SK-N-SH (cell line): ENCODE results near the gene CENPVL3.

Experiments used
- NFIC ChIP-seq: IDR thresholded peaks from 2 replicates; pipeline ENCODE4 v1.4.0; 2012; ENCODE audit warnings: borderline replicate concordance
- POLR2AphosphoS5 ChIP-seq: IDR thresholded peaks from 2 replicates; pipeline ENCODE4 v1.6.1; 2012; ENCODE audit warnings: low read depth, low read length
- TF ChIP-seq, protein P1 (sequence below): fragments of 150-350 bp; IDR thresholded peaks from 2 replicates; pipeline ENCODE4 v1.6.1; 2016; ENCODE audit warnings: mild to moderate bottlenecking, low read depth, low read length
- TF ChIP-seq, protein P2 (sequence below): fragments of 200-600 bp; sonication (generic); IDR thresholded peaks from 2 replicates; pipeline ENCODE4 v1.6.1; 2017; ENCODE audit warnings: antibody characterized with exemption, mild to moderate bottlenecking, moderate library complexity

DNA sequence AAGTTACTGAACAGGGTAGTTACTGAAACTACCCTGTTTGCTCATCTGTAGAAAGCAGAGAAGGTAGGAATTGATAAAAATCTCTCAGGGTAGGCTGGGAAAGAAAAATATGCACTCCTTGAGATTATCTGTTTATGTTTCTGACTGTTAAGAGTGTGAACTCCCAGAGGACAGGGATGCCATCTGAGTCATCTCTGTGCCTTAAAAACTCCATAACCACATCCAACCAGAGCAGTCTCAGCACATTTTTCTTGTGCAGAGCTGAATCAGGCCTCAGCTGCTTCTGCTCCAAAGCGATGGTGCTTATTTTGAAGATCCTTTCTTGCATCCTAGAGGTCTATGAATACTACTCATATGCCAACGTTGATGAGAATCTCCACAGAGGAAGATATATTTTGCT is 9.9 kb downstream of the CENPVL3 start:
- TF ChIP-seq, protein P1, sequence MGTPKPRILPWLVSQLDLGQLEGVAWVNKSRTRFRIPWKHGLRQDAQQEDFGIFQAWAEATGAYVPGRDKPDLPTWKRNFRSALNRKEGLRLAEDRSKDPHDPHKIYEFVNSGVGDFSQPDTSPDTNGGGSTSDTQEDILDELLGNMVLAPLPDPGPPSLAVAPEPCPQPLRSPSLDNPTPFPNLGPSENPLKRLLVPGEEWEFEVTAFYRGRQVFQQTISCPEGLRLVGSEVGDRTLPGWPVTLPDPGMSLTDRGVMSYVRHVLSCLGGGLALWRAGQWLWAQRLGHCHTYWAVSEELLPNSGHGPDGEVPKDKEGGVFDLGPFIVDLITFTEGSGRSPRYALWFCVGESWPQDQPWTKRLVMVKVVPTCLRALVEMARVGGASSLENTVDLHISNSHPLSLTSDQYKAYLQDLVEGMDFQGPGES: no peak
- TF ChIP-seq, protein P2, sequence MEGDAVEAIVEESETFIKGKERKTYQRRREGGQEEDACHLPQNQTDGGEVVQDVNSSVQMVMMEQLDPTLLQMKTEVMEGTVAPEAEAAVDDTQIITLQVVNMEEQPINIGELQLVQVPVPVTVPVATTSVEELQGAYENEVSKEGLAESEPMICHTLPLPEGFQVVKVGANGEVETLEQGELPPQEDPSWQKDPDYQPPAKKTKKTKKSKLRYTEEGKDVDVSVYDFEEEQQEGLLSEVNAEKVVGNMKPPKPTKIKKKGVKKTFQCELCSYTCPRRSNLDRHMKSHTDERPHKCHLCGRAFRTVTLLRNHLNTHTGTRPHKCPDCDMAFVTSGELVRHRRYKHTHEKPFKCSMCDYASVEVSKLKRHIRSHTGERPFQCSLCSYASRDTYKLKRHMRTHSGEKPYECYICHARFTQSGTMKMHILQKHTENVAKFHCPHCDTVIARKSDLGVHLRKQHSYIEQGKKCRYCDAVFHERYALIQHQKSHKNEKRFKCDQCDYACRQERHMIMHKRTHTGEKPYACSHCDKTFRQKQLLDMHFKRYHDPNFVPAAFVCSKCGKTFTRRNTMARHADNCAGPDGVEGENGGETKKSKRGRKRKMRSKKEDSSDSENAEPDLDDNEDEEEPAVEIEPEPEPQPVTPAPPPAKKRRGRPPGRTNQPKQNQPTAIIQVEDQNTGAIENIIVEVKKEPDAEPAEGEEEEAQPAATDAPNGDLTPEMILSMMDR: no peak
- TF ChIP-seq NFIC: no peak
- no peak for TF ChIP-seq POLR2AphosphoS5
